Esophagus squamous epithelium (tissue), 4 donors: Measurements from ENCODE around the gene LYPD5.

ENCODE experiments used
- CTCF ChIP-seq, 6 experiments: fragments of 450-650 bp in 4 of 6; fragments of 200-600 bp in 2 of 6; sonication (generic) in 2 of 6; IDR thresholded peaks; one replicate each; pipeline ENCODE4 v1.5.1; 2016 to 2019; ENCODE audit warnings: antibody characterized with exemption in 6 of 6, mild to moderate bottlenecking in 4 of 6, moderate library complexity in 4 of 6
- POLR2A ChIP-seq, 4 donors: fragments of 450-650 bp; IDR thresholded peaks; one replicate each; pipeline ENCODE4 v1.6.1; 2017; ENCODE audit warnings: antibody characterized with exemption in 4 of 4, mild to moderate bottlenecking in 4 of 4, moderate library complexity in 3 of 4

DNA sequence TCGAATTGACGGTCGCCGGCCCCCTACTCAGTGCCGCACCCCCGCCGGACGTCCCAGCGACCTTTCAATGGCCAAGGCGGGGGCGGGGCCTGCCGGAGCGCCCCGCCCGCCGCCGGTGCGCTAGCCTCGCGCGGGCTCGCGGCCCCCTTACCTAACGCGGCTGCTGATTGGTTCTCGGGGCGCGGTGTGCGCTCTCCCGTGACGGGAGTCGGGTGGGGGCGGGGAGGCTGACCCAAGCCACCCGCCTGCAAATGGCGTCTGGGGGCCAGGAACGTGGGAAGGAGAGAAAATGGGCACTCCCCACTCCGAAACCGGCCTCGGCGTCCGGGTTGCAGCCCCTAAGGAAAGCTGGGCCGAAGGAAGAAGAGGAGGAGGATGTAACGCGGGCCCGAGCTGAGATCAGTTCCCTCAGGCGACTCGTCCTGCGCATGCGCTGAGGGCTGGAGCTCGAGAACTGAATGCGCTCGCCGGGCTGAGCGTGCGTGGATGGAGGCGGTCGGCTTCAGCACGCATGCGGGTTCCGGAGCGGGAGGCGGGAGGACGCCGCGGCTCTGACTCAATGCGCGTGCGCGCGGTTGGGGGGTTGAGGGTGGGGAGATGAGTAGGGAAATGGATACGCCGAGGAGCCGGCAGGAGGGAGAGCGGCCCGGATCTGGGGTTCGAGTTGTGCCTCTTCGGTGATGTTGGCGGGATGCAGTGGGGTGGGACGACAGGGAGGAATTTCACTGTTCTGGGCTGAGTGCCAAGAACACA, 47.6 kb downstream of the LYPD5 start, which contains the start of gene SMG9:
- TF ChIP-seq CTCF (IDR thresholded peaks at IDR 0.05) (peak in 1 of 6 experiments; percentile 8), POLR2A (IDR thresholded peaks at IDR 0.05) (peak in 3 of 4 donors; percentile 45 to 85 (median 69))
